Epidermal melanocyte (primary cell): Measurements from ENCODE around the gene ZNF804B.

Source experiments
- DNase-seq: peaks from one replicate; pipeline ENCODE4 v3.0.0; 2011; ENCODE audit warnings: low spot score; ENCODE audit not compliant: insufficient read length

Gene ZNF804B

DNA sequence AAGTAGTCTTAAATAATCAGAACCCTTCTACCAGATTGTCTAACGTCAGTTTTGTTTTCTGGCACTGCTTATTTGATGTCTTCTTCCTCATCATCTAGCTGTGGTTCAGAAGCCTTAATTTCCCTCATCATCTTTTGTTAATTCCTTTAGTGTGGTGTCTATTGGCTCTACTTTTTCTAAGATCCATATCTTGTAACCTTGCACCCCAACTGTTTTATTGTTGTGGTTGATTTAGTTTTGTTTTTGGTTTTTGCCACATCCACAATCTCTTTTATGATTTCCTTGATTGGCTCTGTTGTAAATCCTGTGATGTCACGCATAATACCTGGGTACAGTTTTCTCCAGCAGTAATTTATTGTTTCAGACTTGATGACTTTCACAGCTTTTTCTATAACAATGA, 499.6 kb downstream of the ZNF804B start:
- DNase-seq, result no peak

DNA sequence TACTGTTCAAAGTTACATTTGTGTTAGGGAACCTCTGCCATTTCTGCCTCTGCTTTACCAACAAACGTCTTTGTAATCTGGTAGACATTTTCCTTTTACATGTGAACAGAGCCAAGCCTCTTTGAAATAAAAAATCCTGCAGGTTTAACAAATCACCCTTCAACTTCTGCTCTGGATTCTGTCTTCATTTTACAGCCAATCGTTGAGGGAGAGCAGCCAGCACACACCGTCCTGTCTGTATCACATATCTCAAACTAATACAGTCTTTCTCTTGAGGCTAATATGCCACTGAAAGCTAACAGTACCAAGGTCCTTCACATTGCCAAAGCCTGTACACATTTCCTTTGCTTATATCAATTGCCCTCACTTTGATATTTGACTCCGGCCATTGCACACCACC, 504.6 kb downstream of the ZNF804B start:
- DNase-seq, result no peak

DNA sequence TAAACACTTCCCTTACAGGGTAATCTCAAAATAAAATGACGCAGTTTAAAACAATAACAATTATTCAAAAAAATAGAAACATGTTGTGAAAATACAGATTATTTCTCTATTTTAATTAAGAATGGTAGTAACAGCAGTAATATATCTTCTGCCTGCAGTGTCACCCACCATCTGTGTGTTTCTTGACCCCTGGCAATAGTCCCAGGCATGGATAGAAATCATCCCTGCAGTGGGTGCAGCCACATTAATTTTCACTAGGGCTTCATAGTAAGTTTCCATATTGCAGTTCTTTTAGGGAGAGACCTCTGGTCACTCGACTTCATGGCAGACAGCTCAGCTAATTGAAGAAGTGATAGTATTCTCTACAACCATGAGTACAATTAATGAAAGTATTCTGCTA, 506.1 kb downstream of the ZNF804B start:
- no peak for DNase-seq

DNA sequence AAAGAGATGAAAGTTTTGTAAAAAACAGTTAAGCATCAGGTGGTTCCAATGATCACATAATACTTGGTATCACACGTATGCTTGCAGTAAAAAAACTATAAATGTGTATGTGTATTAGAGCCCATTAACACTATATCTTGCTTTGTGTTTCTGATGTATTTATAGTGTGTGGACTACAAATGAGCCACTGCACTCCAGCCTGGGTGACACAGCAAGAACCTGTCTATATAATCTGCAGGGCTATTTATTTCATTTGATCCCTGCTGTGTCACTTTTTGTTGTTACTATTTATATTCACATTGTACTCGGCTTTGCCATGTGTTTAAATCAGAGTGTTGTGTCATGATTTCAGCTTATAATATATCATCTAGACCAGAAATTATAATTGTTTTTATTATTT, 523.8 kb downstream of the ZNF804B start:
- no peak for DNase-seq

DNA sequence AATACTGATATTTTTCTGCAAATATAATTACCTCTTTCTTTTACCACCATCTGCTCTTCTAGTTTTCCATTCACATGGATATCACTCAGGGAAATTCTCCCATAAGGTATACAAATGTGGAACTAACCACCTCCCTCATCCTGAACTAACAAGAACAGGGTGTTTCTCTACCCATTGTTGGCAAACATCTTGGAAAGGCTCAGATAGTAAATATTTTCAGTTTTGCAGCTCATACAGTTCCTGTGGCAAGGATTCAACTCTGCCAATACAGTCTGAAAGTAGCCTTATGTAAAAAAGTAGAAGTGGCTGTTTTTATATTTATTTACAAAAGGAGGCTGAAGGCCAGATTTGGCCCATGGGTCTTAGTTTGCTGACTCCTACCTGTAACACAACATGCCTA, 549.0 kb downstream of the ZNF804B start:
- DNase-seq, result no peak

DNA sequence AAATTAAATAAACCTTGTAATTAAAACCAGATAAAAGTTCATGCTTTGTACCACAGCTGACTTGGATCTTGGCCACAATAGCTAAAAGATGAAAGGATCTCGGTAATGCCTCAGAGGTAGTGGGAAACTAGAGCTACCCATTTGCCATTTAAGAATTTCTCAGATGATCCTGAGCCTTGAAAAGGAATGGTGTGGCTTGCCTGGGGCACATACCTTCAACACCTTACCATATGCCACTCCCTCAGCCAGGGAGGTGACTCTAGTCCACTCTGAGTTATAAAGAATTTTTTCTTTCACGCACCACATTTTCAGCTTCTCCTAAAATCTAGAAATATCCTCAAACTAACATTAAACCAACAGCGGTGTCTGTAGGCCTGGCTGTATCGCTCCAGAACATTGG, 552.4 kb downstream of the ZNF804B start:
- DNase-seq, result no peak

DNA sequence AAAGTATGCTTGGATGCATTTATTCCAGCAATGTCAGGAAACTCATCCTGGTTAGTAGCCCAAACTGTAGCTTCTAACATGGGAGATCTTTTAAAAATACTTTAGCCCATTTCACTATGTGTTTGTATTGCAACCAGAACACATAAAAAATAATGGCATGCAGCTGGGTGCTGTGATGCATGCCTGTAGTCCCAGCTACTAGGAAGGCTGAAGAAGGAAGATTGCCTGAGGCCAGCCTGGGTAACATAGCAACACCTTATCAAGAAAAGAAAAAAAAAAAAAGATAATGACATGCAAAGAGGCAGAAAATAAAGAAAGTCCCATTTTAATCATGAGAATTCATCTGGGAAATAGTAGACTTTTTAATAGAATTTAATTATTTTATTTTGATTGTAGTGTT, 553.1 kb downstream of the ZNF804B start:
- DNase-seq, result no peak

DNA sequence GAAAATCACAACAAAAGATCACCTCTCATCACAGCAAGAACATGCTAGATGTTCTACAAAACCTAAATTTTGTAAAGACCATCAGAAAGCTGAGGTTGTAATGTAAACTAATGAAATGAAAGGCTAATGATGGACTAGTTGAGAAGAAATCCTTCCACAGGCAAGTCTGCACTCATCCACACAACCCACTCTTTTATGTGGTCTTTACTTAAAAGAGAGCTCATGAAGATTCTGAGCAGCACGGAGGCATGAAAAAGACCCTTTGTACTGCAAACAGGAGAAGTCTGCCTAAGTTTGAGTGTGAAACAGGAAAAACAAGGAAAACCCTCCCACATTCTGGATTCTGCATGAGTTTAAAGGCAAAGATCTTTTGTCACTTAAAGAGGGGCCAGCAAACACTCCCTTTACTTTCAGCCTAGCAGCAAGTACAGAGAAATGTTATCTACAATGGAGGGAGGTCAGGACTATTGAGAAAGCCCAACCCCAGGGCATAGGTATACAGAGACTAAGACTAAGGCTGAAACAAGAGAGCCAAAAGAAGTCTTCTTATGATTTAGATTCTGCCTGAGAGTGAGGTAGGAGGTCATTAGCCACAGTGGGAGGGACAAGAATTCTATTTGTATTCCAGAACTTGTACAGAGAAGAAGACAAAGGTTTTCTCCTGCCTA, 557.2 kb downstream of the ZNF804B start:
- no peak for DNase-seq

DNA sequence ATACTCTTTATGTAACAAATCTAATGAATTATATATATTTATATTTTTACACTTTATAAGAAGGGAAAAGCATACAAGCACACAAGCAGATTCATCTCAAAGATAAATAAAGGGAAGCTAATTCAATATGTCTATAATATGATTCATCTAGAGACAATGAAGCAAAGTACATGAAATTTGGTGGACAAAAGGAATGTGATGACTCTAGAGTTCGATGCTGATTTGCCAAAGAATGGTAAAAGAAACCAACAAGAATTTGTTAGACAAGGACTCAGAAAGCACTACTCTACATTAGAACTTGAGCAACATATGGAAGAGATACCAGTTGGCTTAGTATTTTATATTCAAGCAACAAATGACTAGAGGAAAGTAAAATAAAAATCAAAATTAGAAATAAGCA, 572.5 kb downstream of the ZNF804B start:
- DNase-seq, result no peak

DNA sequence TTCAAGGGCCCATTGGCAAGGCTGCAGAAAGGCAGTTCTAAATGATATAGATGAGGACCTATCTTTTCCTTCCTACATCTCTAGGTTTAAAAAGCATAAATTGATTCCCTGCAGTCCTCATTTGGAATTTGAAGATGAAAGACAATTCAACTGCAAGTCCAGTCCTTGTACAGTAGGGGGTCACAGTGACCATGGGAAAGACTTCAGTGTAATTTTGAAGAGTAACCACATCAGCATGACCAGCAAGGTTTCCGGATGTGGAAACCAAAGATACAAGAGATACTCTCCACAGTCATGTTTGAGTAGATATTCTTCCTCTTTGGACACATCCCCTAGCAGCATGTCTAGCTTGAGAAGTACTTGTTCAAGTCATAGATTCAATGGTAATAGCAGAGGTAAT, 575.3 kb downstream of the ZNF804B start:
- DNase-seq, result no peak

DNA sequence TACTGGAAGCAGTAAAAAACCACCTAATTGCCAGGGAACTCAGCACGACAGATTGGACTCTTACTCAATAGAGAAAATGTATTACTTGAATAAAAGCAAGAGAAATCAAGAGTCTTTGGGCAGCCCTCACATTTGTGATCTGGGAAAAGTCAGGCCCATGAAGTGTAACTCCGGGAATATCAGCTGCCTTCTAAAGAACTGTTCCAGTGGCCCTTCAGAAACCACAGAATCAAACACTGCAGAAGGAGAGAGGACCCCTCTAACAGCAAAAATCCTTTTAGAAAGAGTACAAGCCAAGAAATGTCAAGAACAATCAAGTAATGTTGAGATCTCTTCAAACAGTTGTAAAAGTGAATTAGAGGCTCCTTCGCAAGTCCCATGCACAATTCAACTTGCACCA, 576.0 kb downstream of the ZNF804B start:
- no peak for DNase-seq

DNA sequence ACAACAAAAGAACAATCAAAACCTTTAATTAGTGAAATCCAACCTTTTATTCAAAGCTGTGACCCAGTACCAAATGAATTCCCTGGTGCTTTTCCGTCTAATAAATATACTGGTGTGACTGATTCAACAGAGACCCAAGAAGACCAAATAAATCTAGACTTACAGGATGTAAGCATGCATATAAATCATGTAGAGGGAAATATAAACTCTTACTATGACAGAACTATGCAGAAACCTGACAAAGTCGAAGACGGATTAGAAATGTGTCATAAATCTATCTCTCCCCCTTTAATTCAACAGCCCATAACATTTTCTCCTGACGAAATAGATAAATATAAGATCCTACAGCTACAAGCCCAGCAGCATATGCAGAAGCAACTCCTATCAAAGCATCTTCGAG, 576.6 kb downstream of the ZNF804B start:
- DNase-seq, result no peak

DNA sequence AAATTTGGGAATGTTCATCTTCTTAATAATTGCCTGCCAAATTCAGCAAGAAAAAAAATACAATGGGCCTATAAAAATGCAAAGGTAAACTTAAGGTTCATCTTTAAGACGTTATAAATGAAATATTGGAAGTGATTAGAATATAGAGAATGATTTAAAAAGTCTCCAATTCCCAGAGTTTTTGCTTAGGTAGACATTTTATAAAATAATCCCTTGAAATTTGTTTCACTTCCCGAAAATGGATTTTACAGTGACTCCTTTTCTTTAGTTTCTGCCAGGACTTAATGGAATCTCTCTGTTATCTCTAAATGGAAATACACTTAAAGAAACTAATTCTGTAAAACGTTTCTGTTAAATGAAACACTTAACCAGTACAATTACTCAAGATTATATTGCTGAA, 580.2 kb downstream of the ZNF804B start:
- DNase-seq, result no peak

DNA sequence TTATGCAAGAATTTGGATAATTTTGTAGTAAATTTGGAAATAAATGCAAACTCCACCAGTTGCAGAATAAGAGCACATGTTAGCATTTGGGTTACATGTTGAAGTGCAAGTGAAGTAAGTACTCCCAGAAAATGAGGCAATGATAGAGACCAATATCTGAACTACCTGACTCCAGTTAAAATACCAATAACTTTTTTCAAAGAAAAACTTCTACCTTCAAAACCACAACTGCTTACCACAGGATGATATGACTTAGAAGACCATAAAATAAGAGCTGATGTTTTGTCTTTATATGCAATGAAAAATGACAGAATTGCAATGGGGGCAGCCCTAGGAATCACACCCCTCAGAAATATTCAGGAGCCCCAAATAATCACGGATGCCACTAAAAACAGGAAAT, 597.6 kb downstream of the ZNF804B start:
- DNase-seq, result no peak

DNA sequence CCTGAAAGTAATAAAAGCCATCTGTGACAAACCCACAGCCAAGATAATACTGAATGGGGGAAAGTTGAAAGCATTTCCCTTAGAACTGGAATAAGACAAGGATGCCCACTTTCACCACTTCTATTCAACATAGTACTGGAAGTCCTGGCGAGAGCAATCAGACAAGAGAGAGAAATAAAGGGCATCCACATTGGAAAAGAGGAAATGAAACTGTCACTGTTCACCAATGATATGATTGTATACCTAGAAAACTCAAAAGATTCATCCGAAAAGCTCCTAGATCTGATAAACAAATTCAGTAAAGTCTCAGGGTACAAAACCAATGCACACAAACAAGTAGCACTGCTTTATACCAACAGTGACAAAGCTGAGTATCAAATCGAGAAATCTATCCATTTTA, 617.7 kb downstream of the ZNF804B start:
- no peak for DNase-seq

DNA sequence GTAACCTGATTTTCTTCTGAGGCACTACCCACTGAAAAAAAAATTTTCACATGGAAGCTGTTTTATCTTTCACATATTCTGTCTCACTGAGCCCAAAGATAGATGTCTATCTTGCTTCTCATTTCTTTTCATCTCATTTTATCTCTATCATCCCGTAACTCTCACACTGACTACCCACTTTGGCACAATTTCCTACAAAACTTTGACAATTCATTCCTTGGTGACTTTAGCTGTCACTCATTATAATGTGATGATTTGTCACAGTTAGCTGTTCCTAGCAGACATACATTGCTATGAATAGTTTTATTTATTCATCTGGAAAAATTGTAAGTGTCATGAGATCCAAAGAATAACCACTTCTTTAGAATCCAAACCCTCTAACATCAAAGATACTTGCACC, 625.9 kb downstream of the ZNF804B start:
- DNase-seq, result no peak
